GM10266 (cell line): ENCODE data around the gene SPEM1.

Experiments
- DNase-seq: peaks from one replicate; pipeline ENCODE4 v3.0.0; 2012; ENCODE audit errors: extremely low spot score
- TF ChIP-seq, protein P1 (sequence below): IDR thresholded peaks from 2 replicates; pipeline ENCODE4 v1.5.1; 2012; ENCODE audit warnings: mild to moderate bottlenecking, low read depth; ENCODE audit not compliant: control insufficient read depth, insufficient read depth; ENCODE audit errors: missing control alignments

Gene SPEM1

DNA sequence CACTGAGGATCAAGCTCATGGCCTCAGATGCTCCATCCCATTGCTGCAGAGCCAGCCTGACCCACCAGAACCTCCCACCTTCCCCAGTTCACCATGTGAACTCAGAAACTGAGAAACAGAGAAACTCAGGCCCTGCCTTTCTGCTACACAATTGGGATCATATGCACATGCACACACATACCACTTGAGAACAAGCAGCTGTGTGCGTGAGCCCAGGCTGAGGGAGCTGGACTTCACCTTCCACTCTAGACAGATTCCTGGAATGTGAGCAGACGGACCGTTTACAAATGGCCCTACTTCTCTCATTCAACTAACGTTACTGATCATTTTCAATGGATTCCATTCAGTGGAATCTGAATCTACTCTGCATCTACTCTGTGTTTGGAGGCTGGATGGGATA is 3.6 kb downstream of the SPEM1 start:
- TF ChIP-seq, protein P1, sequence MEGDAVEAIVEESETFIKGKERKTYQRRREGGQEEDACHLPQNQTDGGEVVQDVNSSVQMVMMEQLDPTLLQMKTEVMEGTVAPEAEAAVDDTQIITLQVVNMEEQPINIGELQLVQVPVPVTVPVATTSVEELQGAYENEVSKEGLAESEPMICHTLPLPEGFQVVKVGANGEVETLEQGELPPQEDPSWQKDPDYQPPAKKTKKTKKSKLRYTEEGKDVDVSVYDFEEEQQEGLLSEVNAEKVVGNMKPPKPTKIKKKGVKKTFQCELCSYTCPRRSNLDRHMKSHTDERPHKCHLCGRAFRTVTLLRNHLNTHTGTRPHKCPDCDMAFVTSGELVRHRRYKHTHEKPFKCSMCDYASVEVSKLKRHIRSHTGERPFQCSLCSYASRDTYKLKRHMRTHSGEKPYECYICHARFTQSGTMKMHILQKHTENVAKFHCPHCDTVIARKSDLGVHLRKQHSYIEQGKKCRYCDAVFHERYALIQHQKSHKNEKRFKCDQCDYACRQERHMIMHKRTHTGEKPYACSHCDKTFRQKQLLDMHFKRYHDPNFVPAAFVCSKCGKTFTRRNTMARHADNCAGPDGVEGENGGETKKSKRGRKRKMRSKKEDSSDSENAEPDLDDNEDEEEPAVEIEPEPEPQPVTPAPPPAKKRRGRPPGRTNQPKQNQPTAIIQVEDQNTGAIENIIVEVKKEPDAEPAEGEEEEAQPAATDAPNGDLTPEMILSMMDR: no peak

DNA sequence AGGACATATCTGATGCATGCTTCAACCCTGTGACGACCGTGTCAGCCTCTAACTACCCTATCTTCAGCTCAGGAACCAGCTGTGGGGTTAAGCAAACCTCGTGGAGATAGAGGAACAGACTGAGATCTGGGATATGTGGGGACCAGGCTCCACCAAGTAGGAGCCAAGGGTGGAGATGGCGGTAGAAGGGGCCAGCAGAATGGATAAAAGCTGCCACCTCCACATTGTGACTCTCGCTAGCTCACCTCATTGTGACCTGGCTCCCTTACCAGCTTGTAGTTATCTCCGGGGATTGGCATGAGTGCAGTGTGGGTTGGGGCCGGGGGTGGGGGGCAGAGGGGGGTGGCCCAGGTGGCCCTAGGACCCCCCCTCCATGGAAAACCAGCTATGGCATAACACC is 5.2 kb downstream of the SPEM1 start, which contains the start of gene SPEM2:
Gene SPEM2 (plus strand): TSS at position 301 of the 400 bp plus-strand sequence. CDS start 73 bp downstream, at position 374.
- DNase-seq: no peak
- TF ChIP-seq, protein P1: no peak

More for the DNA sequence above, 3.6 kb downstream of the SPEM1 start:
- no peak for DNase-seq

DNA sequence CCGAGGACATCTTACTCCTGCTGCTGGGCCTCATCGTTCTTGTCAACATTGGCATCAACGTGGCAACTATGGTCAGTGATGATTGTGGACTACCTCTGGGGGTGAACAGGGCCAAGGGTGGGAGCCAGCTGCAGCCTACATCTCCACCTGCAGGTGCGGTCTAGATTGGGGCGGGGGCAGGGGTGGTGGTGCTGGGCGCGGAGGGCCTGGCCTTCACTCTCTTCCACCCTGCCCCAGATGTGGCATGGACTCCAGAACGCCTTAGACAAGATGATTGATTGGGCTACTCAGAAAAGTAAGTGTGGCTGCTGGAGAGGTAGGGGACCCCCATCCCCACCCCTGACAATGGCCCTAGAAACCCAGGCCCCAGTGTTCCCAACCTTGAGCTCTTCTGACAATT is 5.6 kb downstream of the SPEM1 start:
- no peak for DNase-seq
- TF ChIP-seq, protein P1: no peak

DNA sequence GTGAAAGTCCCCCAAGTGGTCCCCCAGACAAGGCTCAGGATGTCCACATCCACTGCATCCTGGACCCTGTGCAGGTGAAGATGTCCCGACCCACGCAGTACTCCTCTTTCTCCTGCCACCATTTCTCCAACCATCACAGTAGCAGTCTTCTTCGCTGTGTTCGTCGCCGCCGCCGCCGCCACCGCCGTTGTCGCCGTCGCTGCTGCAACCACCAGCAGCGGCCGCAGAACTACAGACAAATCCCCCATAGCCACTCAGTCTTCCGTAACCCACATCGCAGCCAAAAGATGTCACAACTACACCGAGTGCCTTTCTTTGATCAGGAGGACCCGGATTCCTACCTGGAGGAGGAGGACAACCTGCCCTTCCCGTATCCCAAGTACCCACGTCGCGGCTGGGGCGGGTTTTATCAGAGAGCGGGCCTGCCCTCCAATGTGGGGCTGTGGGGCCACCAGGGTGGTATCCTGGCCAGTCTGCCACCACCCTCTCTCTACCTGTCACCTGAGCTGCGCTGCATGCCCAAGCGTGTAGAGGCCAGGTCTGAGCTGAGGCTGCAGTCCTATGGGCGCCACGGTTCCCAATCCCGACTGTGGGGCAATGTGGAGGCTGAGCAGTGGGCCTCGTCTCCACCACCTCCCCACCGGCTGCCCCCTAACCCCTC is 6.2 kb downstream of the SPEM1 start:
- no peak for DNase-seq
- TF ChIP-seq, protein P1: no peak

DNA sequence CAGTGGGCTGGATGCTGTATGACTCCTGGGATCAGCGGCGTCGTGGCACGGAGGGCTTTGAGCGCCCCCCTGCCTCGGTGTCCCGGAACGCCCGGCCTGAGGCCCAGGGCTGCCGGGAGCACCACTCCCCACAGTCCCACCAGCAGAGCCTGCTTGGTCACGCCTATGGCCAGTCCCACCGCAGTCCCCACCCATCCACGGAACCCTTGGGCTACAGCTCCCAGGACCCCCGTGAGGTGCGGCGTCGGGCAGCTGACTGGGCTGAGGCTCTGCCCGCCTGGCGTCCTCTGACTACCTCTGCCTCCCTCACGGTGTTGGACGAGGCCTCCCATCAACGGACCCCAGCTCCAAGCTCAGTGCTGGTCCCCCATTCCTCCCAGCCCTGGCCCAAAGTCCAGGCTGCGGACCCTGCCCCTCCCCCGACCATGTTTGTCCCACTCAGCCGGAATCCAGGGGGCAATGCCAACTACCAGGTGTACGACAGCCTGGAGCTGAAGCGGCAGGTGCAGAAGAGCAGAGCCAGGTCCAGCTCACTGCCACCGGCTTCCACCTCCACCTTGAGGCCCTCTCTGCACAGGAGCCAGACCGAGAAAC is 6.9 kb downstream of the SPEM1 start:
- TF ChIP-seq, protein P1: no peak
- DNase-seq: no peak

DNA sequence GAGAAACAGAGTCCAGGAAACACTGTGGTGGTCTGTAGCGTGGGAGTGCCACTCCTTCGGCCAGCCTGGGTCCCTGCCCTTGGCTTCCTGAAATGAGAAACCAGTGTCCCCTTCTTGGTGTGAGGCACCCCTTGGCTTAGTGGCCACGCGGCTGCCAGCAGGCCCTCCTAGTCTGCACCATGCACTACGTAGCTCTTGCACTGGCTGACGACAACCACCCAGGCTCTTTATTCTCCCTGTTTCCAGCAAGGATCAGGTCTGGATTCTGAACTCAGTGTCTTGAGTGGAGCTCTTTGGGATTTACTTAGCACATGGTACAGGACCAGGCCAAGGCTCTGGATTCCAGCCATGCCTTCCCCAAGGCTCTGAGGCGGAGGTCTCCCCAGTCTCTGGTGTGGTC is 7.4 kb downstream of the SPEM1 start:
- TF ChIP-seq, protein P1: no peak
- no peak for DNase-seq

DNA sequence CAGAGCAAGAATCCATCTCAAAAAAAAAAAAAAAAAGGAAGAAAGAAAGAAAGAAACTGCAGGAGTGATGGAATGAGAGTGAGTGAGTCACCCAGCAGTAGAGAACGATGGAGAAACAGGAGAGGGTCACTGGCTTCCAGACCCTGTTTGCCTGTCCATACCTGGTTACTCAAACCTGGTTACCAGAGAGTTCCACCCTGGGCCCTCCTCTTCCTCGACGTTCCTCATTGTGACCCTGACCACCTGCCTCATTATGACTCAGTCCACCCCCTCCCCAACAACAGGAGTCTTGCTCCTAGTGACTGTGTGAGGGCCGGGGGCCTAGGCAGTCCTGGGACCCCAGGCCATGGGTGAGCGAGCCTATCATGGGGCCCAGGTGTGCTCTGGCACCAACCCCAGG is 8.4 kb downstream of the SPEM1 start, which contains the start of gene SPEM3:
Gene SPEM3 (plus strand): TSS at position 301 of the 400 bp plus-strand sequence. CDS start 46 bp downstream, at position 347.
- DNase-seq: no peak
- TF ChIP-seq, protein P1: no peak
